Activated CD8-positive, alpha-beta memory T cell treated with anti-CD3 and anti-CD28 coated beads, Interleukin-2, amount 10 ng/mL, durations not matched to agents 7 days and 5 days (primary cell): Measurements from ENCODE around the gene CAPZB. TPM values are rescaled to one million over a fixed set of nuclear protein-coding genes. Genes with fewer than 3 reads are reported as not detected.
A peak's percentile ranks its signal among the peaks of the same experiment; 100 is the strongest.

Source experiments
- ATAC-seq: fragments of 150-1000 bp; cut with Tn5 transposase; one replicate; pipeline ENCODE4 v1.10.0; 2021; ENCODE audit warnings: moderate library complexity
- CTCF ChIA-PET: fragments of 350-600 bp; sonication (Branson Sonifier 250); formaldehyde crosslinking; loops from one replicate; lab custom pipeline; 2021; ENCODE audit warnings: antibody characterized with exemption; lab: Charles Lee
- DNase-seq: peaks from one replicate; pipeline ENCODE4 v3.0.0-alpha.2; 2020
- H3K27ac Mint-ChIP-seq: one replicate; pipeline ENCODE4 v1.8.0; 2021; ENCODE audit warnings: mild to moderate bottlenecking, mixed read lengths
- H3K27me3 Mint-ChIP-seq: one replicate; pipeline ENCODE4 v1.8.0; 2021; ENCODE audit warnings: mixed read lengths
- H3K36me3 Mint-ChIP-seq: one replicate; pipeline ENCODE4 v1.8.0; 2021; ENCODE audit warnings: mild to moderate bottlenecking, mixed read lengths
- H3K4me1 Mint-ChIP-seq: one replicate; pipeline ENCODE4 v1.8.0; 2021; ENCODE audit warnings: mixed read lengths
- H3K4me3 Mint-ChIP-seq: one replicate; pipeline ENCODE4 v1.8.0; 2021; ENCODE audit warnings: mild to moderate bottlenecking, moderate library complexity, mixed read lengths
- H3K9me3 Mint-ChIP-seq: one replicate; pipeline ENCODE4 v1.8.0; 2022; ENCODE audit warnings: low read depth, mixed read lengths
- total RNA-seq, 2 experiments: library from RNA; stranded (reverse); gene quantifications; one replicate each; pipeline ENCODE4 v1.2.3, GENCODE V29; 2021

CAPZB gene
- total RNA-seq, 2 experiments from 2014 or later, result 411 to 427 TPM

GRCh38 chr1:19448491-19449439 is 36.6 kb downstream of the CAPZB start:
- Mint-ChIP-seq H3K4me3 (no peak overlapping the region), H3K4me1 (peaks cover 48% of the 10 kb centered on the region)
- peak; percentile 36 for ATAC-seq

GRCh38 chr1:19447550-19447949 is 37.8 kb downstream of the CAPZB start:
- H3K4me3 Mint-ChIP-seq, result no peak overlapping the region
- ATAC-seq (no peak), DNase-seq (no peak)
- H3K27ac Mint-ChIP-seq, result no peak overlapping the region
- CTCF ChIA-PET, result interaction anchor here (1.0 kb wide), 1 partner anchor 12 kb away, joined by 3 read pairs; no protein-coding TSS in a partner anchor
- peaks cover 12% of the 10 kb centered on the region for H3K36me3 Mint-ChIP-seq
- H3K9me3 Mint-ChIP-seq, result no peaks in the 10 kb centered on the region
- H3K27me3 Mint-ChIP-seq, result no peaks in the 10 kb centered on the region
- H3K4me1 Mint-ChIP-seq, result peaks cover 50% of the 10 kb centered on the region

More at GRCh38 chr1:19448491-19449439, 36.6 kb downstream of the CAPZB start:
- Mint-ChIP-seq H3K36me3 (peaks cover 12% of the 10 kb centered on the region), H3K27ac (peak overlapping the region; percentile 54), H3K27me3 (no peaks in the 10 kb centered on the region), H3K9me3 (no peaks in the 10 kb centered on the region)
- DNase-seq, result no peak
- CTCF ChIA-PET, result interaction anchor here (1.0 to 1.4 kb wide), 3 partner anchors 12 to 213 kb away, joined by 3 to 4 read pairs (median 3); no protein-coding TSS in a partner anchor

- no peak overlapping the region for H3K4me3 Mint-ChIP-seq
- DNase-seq, result no peak
- H3K27me3 Mint-ChIP-seq, result no peaks in the 10 kb centered on the region
- ATAC-seq, result no peak
- no peak overlapping the region for H3K27ac Mint-ChIP-seq
- no peaks in the 10 kb centered on the region for H3K9me3 Mint-ChIP-seq
- peaks cover 12% of the 10 kb centered on the region for H3K36me3 Mint-ChIP-seq
- H3K4me1 Mint-ChIP-seq, result peaks cover 53% of the 10 kb centered on the region
- CTCF ChIA-PET, result interaction anchor here (1.0 kb wide), 1 partner anchor 12 kb away, joined by 3 read pairs; no protein-coding TSS in a partner anchor
These were observed 39.7 kb downstream of the CAPZB start for GRCh38 chr1:19445417-19446342.

GRCh38 chr1:19444296-19445021 is 40.9 kb downstream of the CAPZB start:
- Mint-ChIP-seq H3K9me3 (no peaks in the 10 kb centered on the region), H3K27me3 (no peaks in the 10 kb centered on the region), H3K4me3 (no peak overlapping the region), H3K36me3 (peaks cover 10% of the 10 kb centered on the region), H3K27ac (peak overlapping the region; percentile 32), H3K4me1 (peaks cover 58% of the 10 kb centered on the region)
- DNase-seq (no peak), ATAC-seq (no peak)
- CTCF ChIA-PET, result interaction anchor here (0.6 to 0.9 kb wide), 2 partner anchors 138 to 183 kb away, joined by 3 read pairs; no protein-coding TSS in a partner anchor

GRCh38 chr1:19443326-19443725 is 42.0 kb downstream of the CAPZB start:
- CTCF ChIA-PET, result no interaction called here
- peaks cover 4% of the 10 kb centered on the region for H3K36me3 Mint-ChIP-seq
- DNase-seq (no peak), ATAC-seq (no peak)
- no peak overlapping the region for H3K4me3 Mint-ChIP-seq
- H3K27me3 Mint-ChIP-seq, result no peaks in the 10 kb centered on the region
- no peaks in the 10 kb centered on the region for H3K9me3 Mint-ChIP-seq
- H3K27ac Mint-ChIP-seq, result no peak overlapping the region
- H3K4me1 Mint-ChIP-seq, result peaks cover 55% of the 10 kb centered on the region

- Mint-ChIP-seq H3K4me1 (peaks cover 55% of the 10 kb centered on the region), H3K27me3 (no peaks in the 10 kb centered on the region), H3K36me3 (peaks cover 2% of the 10 kb centered on the region), H3K27ac (no peak overlapping the region), H3K9me3 (no peaks in the 10 kb centered on the region), H3K4me3 (no peak overlapping the region)
- CTCF ChIA-PET, result interaction anchor here (1.0 kb wide), 2 partner anchors 52 to 201 kb away, joined by 3 read pairs; no protein-coding TSS in a partner anchor
- DNase-seq (no peak), ATAC-seq (no peak)
These were observed 42.9 kb downstream of the CAPZB start for GRCh38 chr1:19442154-19443096.

GRCh38 chr1:19441048-19441780 is 44.1 kb downstream of the CAPZB start:
- ATAC-seq, result no peak
- peaks cover 9% of the 10 kb centered on the region for H3K36me3 Mint-ChIP-seq
- CTCF ChIA-PET, result interaction anchor here (1.0 kb wide), 1 partner anchor 50 kb away, joined by 3 read pairs; no protein-coding TSS in a partner anchor
- H3K27me3 Mint-ChIP-seq, result no peaks in the 10 kb centered on the region
- no peak overlapping the region for H3K4me3 Mint-ChIP-seq
- DNase-seq, result no peak
- H3K27ac Mint-ChIP-seq, result peak overlapping the region; percentile 19
- H3K9me3 Mint-ChIP-seq, result no peaks in the 10 kb centered on the region
- H3K4me1 Mint-ChIP-seq, result peaks cover 61% of the 10 kb centered on the region

- ATAC-seq, result peak; percentile 33
- no peaks in the 10 kb centered on the region for H3K27me3 Mint-ChIP-seq
- peaks cover 63% of the 10 kb centered on the region for H3K4me1 Mint-ChIP-seq
- CTCF ChIA-PET, result interaction anchor here (0.7 to 2.0 kb wide), 3 partner anchors 21 to 142 kb away, joined by 3 to 5 read pairs (median 4); no protein-coding TSS in a partner anchor
- peaks cover 19% of the 10 kb centered on the region for H3K36me3 Mint-ChIP-seq
- no peaks in the 10 kb centered on the region for H3K9me3 Mint-ChIP-seq
- peak overlapping the region; percentile 41 for H3K27ac Mint-ChIP-seq
- no peak for DNase-seq
- no peak overlapping the region for H3K4me3 Mint-ChIP-seq
These were observed 45.7 kb downstream of the CAPZB start for GRCh38 chr1:19439464-19440171.

- H3K27me3 Mint-ChIP-seq, result no peaks in the 10 kb centered on the region
- CTCF ChIA-PET, result interaction anchor here (1.6 to 2.0 kb wide), 2 partner anchors 22 to 143 kb away, joined by 4 to 5 read pairs; no protein-coding TSS in a partner anchor
- H3K27ac Mint-ChIP-seq, result no peak overlapping the region
- no peak overlapping the region for H3K4me3 Mint-ChIP-seq
- peaks cover 22% of the 10 kb centered on the region for H3K36me3 Mint-ChIP-seq
- H3K4me1 Mint-ChIP-seq, result peaks cover 65% of the 10 kb centered on the region
- no peak for DNase-seq
- H3K9me3 Mint-ChIP-seq, result no peaks in the 10 kb centered on the region
- no peak for ATAC-seq
These were observed 46.7 kb downstream of the CAPZB start for GRCh38 chr1:19438516-19439195.

GRCh38 chr1:19437891-19438294 is 47.4 kb downstream of the CAPZB start:
- Mint-ChIP-seq H3K4me1 (peaks cover 73% of the 10 kb centered on the region), H3K9me3 (no peaks in the 10 kb centered on the region), H3K27ac (no peak overlapping the region), H3K27me3 (no peaks in the 10 kb centered on the region), H3K36me3 (peaks cover 25% of the 10 kb centered on the region), H3K4me3 (no peak overlapping the region)
- CTCF ChIA-PET, result interaction anchor here (1.3 kb wide), 1 partner anchor 50 kb away, joined by 3 read pairs; no protein-coding TSS in a partner anchor
- DNase-seq, result no peak
- ATAC-seq, result no peak
